K562 (cell line): ENCODE results near the gene ZNF575. TPM values are rescaled to one million over a fixed set of nuclear protein-coding genes. Genes with fewer than 3 reads are reported as not detected.

Experiments
- ARNT ChIP-seq, 2 experiments: fragments of 450-650 bp; IDR thresholded peaks; 2 replicates each; pipeline ENCODE4 v1.6.1; 2016; ENCODE audit warnings: mild to moderate bottlenecking in 1 of 2
- CHD2 ChIP-seq: IDR thresholded peaks from 2 replicates; pipeline ENCODE4 v1.6.1; 2011; ENCODE audit warnings: low read depth, low read length
- FOS ChIP-seq: IDR thresholded peaks from 3 replicates; pipeline ENCODE4 v1.6.1; 2011; ENCODE audit not compliant: insufficient read length; ENCODE audit errors: extremely low read depth
- L3MBTL2 ChIP-seq: fragments of 450-650 bp; IDR thresholded peaks from 2 replicates; pipeline ENCODE4 v1.6.1; 2016; ENCODE audit warnings: mild to moderate bottlenecking, moderate library complexity
- NR2C1 ChIP-seq, 2 experiments: fragments of 450-650 bp; IDR thresholded peaks; 2 replicates each; pipeline ENCODE4 v1.6.1; 2017; ENCODE audit warnings: mild to moderate bottlenecking in 2 of 2, antibody characterized with exemption in 1 of 2, inconsistent platforms in 1 of 2, missing compliant biosample characterization in 1 of 2, missing genetic modification characterization in 1 of 2
- RFX7 ChIP-seq: fragments of 250-450 bp; sonication (Bioruptor Pico); IDR thresholded peaks from 2 replicates; pipeline ENCODE4 v1.5.1; 2021; ENCODE audit warnings: mild to moderate bottlenecking
- SAP30 ChIP-seq: fragments of 200-600 bp; sonication (generic); IDR thresholded peaks from 2 replicates; pipeline ENCODE4 v1.6.1; 2012; ENCODE audit warnings: borderline replicate concordance, low read depth, mild to moderate bottlenecking, moderate library complexity, low read length, control low read depth, inconsistent platforms; ENCODE audit not compliant: insufficient read depth, poor library complexity, severe bottlenecking
- TFAP4 ChIP-seq: sonication (generic); formaldehyde crosslinking; IDR thresholded peaks from 2 replicates; pipeline ENCODE4 v1.8.0; 2022; ENCODE audit warnings: missing genetic modification reagents, mild to moderate bottlenecking, moderate library complexity, borderline replicate concordance
- TOE1 ChIP-seq, 2 experiments: fragments of 450-650 bp in 1 of 2; sonication (generic) in 1 of 2; formaldehyde crosslinking in 1 of 2; IDR thresholded peaks; 2 replicates each; pipeline versions ENCODE4 v1.7.1 to v1.8.0; 2016 to 2022; ENCODE audit warnings: borderline replicate concordance in 2 of 2, mild to moderate bottlenecking in 2 of 2, antibody characterized with exemption in 1 of 2, inconsistent platforms in 1 of 2, low read depth in 1 of 2, missing genetic modification reagents in 1 of 2, moderate library complexity in 1 of 2
- ZNF408 ChIP-seq: fragments of 250-450 bp; sonication (Bioruptor Pico); IDR thresholded peaks from 2 replicates; pipeline ENCODE4 v1.4.0; 2020; ENCODE audit warnings: low read depth, mild to moderate bottlenecking, moderate library complexity
- ZNF561 ChIP-seq: fragments of 450-650 bp; formaldehyde crosslinking; conservative IDR thresholded peaks from 2 replicates; pipeline ENCODE4 v1.4.0; 2020; ENCODE audit warnings: mild to moderate bottlenecking, moderate library complexity
- polyA plus RNA-seq, 8 experiments: library from polyadenylated mRNA; depleted of rRNA in 4 of 8; stranded (reverse) in 5 of 8; unstranded in 3 of 8; fragments of >200 nt; fragmentation: Nextera tagmentation in 2 of 8; fragmentation: Illumina TruSeq in 1 of 8; extraction: Ambion mirVana in 2 of 8; extraction: Trizol in 1 of 8; gene quantifications; 2 replicates each; pipeline versions ENCODE4 v1.2.1 to v1.2.3, GENCODE V29; 2011 to 2014; ENCODE audit warnings: inconsistent platforms in 1 of 8, missing spikeins in 1 of 8
- total RNA-seq, 7 experiments: library from RNA; depleted of rRNA in 6 of 7; stranded (reverse); fragments of >200 nt in 6 of 7; fragmentation: Illumina TruSeq in 2 of 7; extraction: Trizol in 2 of 7; gene quantifications; 2 replicates each; pipeline versions ENCODE4 v1.2.1 to v1.2.3, GENCODE V29; 2011 to 2021; ENCODE audit warnings: low replicate concordance in 1 of 7
- TF ChIP-seq, protein P1 (sequence below): sonication (generic); formaldehyde crosslinking; IDR thresholded peaks from 2 replicates; pipeline ENCODE4 v1.8.0; 2022; ENCODE audit warnings: missing genetic modification reagents, mild to moderate bottlenecking, borderline replicate concordance
- TF ChIP-seq, protein P2 (sequence below), 2 experiments: fragments of 450-650 bp; conservative IDR thresholded peaks; 2 replicates each; pipeline ENCODE4 v1.6.1; 2017; ENCODE audit warnings: mild to moderate bottlenecking in 2 of 2, moderate library complexity in 2 of 2

The ZNF575 gene
- total and polyA plus RNA-seq, 9 of the 15 experiments (the other 6 are each of a cell fraction or from before 2014, with no cell fraction given) = 0.20 to 0.98 (median 0.32) TPM; not detected in 6

DNA sequence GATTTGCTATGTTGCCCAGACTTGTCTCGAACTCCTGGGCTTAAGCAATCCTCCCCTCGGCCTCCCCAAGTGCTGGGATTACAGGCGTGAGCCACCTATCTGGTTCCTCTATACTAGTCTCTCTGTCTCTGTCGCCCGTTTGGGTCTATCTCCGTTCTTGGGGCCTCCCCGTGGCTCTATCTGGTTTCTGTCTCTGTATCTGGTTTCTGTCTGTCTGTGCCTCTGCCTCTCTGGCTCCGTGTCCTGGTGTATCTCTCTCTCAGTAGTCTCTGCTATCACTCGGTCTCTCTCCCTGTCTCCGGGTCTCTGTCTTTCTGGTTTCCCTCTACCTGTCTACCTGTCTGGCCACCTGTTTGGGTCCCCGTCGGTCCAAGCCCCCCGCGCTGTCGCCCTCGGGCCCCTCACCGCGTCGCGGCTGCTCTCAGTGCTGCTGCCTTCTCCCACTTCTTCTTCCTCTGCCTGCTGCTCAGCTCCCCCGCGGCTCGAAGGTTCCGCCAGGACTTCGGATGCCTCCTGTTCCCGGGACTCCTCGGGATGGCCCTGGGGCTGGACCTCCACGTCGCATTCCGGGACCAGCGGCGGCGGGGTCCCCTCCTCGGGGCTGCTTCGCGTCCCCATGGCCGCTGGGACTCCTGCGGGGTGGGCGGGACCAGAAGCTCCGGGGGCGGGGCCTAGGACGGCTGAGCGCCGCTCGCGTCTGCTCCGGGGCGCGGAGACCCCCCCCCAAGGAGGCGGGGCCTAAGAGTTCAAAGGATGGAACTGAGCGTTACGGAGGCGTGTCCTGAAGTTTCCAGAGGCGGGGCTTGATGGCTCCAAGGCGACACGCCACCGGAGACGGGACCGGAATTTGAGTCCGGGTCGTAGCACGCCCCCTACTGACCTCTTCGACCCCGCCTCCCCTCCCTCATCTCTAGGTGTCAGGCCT, 29.2 kb upstream of the ZNF575 start (continued):
- TF ChIP-seq ZNF408 (CRISPR knock-in tag) (no peak), FOS (no peak), RFX7 (CRISPR knock-in tag) (no peak), TOE1 (IDR thresholded peaks at IDR 0.05; ENCODE audit: borderline replicate concordance) (0 out of 2 replicates have a peak, but pooled peaks have one; percentile 6), TOE1 (CRISPR knock-in tag; IDR thresholded peaks at IDR 0.05; ENCODE audit: borderline replicate concordance, low read depth) (no peak), L3MBTL2 (peak; percentile 49), ARNT (IDR thresholded peaks at IDR 0.05) (no peak), TFAP4 (CRISPR knock-in tag) (peak; percentile 46; the same call in 1 of the 2 replicates), SAP30 (peak; percentile 39), NR2C1 (IDR thresholded peaks at IDR 0.05) (peak; percentile 75), NR2C1 (tag; IDR thresholded peaks at IDR 0.05) (peak; percentile 59; the same call in 1 of the 2 replicates), CHD2 (no peak), ZNF561 (CRISPR knock-in tag) (no peak)
- TF ChIP-seq, protein P1, sequence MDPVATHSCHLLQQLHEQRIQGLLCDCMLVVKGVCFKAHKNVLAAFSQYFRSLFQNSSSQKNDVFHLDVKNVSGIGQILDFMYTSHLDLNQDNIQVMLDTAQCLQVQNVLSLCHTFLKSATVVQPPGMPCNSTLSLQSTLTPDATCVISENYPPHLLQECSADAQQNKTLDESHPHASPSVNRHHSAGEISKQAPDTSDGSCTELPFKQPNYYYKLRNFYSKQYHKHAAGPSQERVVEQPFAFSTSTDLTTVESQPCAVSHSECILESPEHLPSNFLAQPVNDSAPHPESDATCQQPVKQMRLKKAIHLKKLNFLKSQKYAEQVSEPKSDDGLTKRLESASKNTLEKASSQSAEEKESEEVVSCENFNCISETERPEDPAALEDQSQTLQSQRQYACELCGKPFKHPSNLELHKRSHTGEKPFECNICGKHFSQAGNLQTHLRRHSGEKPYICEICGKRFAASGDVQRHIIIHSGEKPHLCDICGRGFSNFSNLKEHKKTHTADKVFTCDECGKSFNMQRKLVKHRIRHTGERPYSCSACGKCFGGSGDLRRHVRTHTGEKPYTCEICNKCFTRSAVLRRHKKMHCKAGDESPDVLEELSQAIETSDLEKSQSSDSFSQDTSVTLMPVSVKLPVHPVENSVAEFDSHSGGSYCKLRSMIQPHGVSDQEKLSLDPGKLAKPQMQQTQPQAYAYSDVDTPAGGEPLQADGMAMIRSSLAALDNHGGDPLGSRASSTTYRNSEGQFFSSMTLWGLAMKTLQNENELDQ (CRISPR knock-in tag) = no peak
- TF ChIP-seq, protein P2, sequence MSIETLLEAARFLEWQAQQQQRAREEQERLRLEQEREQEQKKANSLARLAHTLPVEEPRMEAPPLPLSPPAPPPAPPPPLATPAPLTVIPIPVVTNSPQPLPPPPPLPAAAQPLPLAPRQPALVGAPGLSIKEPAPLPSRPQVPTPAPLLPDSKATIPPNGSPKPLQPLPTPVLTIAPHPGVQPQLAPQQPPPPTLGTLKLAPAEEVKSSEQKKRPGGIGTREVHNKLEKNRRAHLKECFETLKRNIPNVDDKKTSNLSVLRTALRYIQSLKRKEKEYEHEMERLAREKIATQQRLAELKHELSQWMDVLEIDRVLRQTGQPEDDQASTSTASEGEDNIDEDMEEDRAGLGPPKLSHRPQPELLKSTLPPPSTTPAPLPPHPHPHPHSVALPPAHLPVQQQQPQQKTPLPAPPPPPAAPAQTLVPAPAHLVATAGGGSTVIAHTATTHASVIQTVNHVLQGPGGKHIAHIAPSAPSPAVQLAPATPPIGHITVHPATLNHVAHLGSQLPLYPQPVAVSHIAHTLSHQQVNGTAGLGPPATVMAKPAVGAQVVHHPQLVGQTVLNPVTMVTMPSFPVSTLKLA (conservative IDR thresholded peaks at IDR 0.05) = peak in 1 of 2 experiments; percentile 16; a peak in 1 of 4 replicates
